Measurements from ENCODE around the gene SNAPC4.

The SNAPC4 gene

GRCh38 chr9:136393531-136393930 lies 6.4 kb downstream of the SNAPC4 start:
- no peak overlapping the region for H3K4me3 ChIP-seq (ENCODE audit: low read length)

GRCh38 chr9:136392538-136393449 lies 7.2 kb downstream of the SNAPC4 start:
- TF ChIP-seq ZNF274 (IDR thresholded peaks at IDR 0.05; ENCODE audit: low read depth, low read length), result no peak
- no peak overlapping the region for H3K4me3 ChIP-seq (ENCODE audit: low read length)

More at GRCh38 chr9:136393531-136393930, 6.4 kb downstream of the SNAPC4 start:
- no peak for TF ChIP-seq ZNF274 (IDR thresholded peaks at IDR 0.05; ENCODE audit: low read depth, low read length)

GRCh38 chr9:136391737-136392537 lies 8.0 kb downstream of the SNAPC4 start:
- H3K4me3 ChIP-seq (ENCODE audit: low read length), result no peak overlapping the region
- TF ChIP-seq ZNF274 (IDR thresholded peaks at IDR 0.05; ENCODE audit: low read depth, low read length), result no peak

DNA sequence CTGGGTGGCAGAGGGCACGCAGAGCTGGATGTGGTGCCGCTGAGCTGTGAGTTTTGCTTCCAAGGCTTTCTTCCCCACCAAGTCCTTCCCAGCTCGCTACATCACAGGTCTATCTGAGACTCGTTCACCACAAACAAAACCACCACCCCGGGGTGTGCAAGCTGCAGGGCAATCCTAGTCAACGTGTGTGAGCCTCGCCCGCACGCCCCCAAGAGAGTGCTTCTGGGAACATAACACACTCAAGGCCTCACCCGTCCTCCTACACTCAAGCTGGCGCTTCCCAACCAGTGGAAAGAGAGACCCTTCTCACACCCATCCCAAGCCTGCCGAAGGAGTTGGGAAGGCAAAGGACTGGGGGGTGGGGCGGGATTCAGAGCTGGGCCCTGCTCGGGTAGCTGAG lies 10.6 kb downstream of the SNAPC4 start:
- no peak overlapping the region for H3K4me3 ChIP-seq (ENCODE audit: low read length)
- no peak for TF ChIP-seq ZNF274 (IDR thresholded peaks at IDR 0.05; ENCODE audit: low read depth, low read length)

DNA sequence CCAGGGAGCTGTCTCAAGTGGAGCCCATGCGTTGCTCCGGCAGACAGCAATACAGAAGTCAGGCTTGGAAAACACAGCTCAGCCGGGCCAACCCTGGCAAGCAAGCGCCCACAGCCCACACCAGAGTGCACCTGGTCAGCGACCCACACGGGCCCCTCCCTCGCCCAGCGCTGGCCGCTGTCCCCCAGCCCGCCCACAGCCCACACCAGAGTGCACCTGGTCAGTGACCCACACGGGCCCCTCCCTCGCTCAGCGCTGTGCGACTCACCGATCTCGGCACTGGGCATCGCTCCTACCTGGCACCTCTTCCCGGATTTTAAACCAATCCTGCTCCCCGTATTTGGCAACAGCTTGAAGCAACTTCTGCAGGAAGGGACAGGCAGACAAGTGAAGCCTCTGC lies 12.8 kb downstream of the SNAPC4 start:
- no peak overlapping the region for H3K4me3 ChIP-seq (ENCODE audit: low read length)
- TF ChIP-seq ZNF274 (IDR thresholded peaks at IDR 0.05; ENCODE audit: low read depth, low read length), result no peak

GRCh38 chr9:136386018-136386417 lies 14.0 kb downstream of the SNAPC4 start:
- no peak overlapping the region for H3K4me3 ChIP-seq (ENCODE audit: low read length)
- no peak for TF ChIP-seq ZNF274 (IDR thresholded peaks at IDR 0.05; ENCODE audit: low read depth, low read length)

DNA sequence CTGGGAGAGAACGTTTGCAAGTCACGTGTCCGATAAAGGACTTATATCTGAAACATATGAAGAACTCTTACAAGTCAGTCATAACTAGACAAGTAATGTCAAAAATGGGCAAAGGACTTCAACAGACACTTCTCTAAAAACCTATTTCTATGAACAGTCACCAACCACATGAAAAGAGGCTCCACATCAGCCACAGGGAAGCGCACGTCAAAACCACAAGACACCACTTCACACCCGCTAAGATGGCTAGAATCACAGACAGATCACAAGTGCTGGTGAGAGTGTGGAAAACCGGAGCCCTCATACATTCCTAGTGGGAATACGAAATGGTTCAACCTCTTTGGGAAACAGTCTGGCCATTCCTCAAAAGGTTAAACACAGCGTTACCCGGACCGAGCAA lies 15.0 kb downstream of the SNAPC4 start:
- no peak overlapping the region for H3K4me3 ChIP-seq (ENCODE audit: low read length)
- TF ChIP-seq ZNF274 (IDR thresholded peaks at IDR 0.05; ENCODE audit: low read depth, low read length), result no peak

DNA sequence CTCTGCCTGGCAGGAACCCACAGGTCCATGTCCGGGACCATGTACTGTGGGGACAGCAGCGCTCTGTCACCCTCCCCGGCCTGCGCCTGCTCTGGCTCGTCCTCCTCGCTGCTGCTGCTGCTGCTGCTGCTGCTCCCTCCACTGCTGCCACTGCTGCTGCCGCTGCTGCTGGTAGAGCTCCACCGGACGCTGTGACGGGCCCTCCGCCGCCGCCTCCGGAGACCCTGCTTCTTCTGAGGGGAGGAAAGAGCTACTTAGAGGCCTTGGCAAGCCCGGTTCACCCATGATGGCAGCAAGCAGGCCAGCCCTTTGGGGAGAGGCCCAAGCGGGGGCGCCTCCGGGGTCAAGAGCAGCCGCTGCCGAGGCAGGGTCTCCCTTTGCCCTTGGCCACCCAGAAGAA lies 16.5 kb downstream of the SNAPC4 start:
- no peak for TF ChIP-seq ZNF274 (IDR thresholded peaks at IDR 0.05; ENCODE audit: low read depth, low read length)
- no peak overlapping the region for H3K4me3 ChIP-seq (ENCODE audit: low read length)

GRCh38 chr9:136381966-136382513 lies 17.9 kb downstream of the SNAPC4 start:
- no peak for TF ChIP-seq ZNF274 (IDR thresholded peaks at IDR 0.05; ENCODE audit: low read depth, low read length)
- no peak overlapping the region for H3K4me3 ChIP-seq (ENCODE audit: low read length)

- no peak for TF ChIP-seq ZNF274 (IDR thresholded peaks at IDR 0.05; ENCODE audit: low read depth, low read length)
- no peak overlapping the region for H3K4me3 ChIP-seq (ENCODE audit: low read length)
Measured at GRCh38 chr9:136381311-136381710, 18.7 kb downstream of the SNAPC4 start.

GRCh38 chr9:136380381-136380780 lies 19.6 kb downstream of the SNAPC4 start:
- no peak for TF ChIP-seq ZNF274 (IDR thresholded peaks at IDR 0.05; ENCODE audit: low read depth, low read length)
- no peak overlapping the region for H3K4me3 ChIP-seq (ENCODE audit: low read length)

DNA sequence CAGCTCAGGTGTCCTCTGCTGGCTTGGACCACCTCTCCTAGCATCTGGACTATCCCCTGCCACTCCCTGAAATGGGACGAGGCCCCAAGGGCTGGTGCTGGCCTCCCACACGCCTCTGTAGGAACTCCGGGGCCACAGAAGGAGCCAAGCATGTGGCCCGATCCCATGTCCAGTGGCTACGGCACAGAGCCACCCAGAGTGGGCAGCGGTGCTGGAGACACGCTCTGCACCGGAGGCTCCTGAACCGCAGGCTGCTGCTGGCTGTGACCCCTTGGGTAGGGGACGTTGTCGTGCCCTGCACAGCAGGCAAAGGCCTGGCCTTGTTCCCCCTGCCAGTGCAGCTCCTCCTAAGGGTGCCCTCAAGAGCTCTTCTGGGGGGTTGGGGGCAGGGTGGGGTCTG lies 20.1 kb downstream of the SNAPC4 start:
- H3K4me3 ChIP-seq (ENCODE audit: low read length), result no peak overlapping the region
- no peak for TF ChIP-seq ZNF274 (IDR thresholded peaks at IDR 0.05; ENCODE audit: low read depth, low read length)

DNA sequence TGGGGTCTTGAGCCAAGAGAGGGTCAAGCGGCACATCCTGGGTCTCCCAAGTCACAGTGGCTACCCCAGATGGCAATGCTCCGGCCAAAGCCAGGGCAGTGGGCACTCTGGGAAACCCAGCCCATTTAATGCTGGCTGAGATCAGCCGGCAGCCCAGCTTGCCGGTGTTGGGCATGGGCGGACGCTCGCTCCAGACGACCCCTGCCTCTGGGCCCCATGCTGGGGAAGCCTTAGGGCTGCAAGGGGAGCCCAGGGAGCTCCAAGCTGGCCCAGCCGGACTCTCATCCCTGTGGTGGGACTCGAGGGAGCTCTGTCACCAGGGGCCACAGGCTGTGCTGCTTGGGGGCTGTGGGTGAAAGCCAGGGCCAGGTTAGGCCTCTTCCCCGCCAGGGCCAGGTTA lies 20.6 kb downstream of the SNAPC4 start:
- H3K4me3 ChIP-seq (ENCODE audit: low read length), result no peak overlapping the region
- TF ChIP-seq ZNF274 (IDR thresholded peaks at IDR 0.05; ENCODE audit: low read depth, low read length), result no peak

- no peak overlapping the region for H3K4me3 ChIP-seq (ENCODE audit: low read length)
- no peak for TF ChIP-seq ZNF274 (IDR thresholded peaks at IDR 0.05; ENCODE audit: low read depth, low read length)
Measured at GRCh38 chr9:136379003-136379287, 21.0 kb downstream of the SNAPC4 start.
